T-cell (primary cell): ENCODE results near the gene CRTC3. TPM values are rescaled to one million over a fixed set of nuclear protein-coding genes. Genes with fewer than 3 reads are reported as not detected.
A peak's percentile ranks its signal among the peaks of the same experiment; 100 is the strongest.

ENCODE experiments used
- ATAC-seq, 4 experiments: fragments of 200-7000 bp in 3 of 4; fragments of 150-1000 bp in 1 of 4; cut with Tn5 transposase; replicated peaks in 1 of 4; 1 replicate in 3 of 4; 2 replicates in 1 of 4; pipeline ENCODE4 v1.10.0; 2021; ENCODE audit warnings: moderate library complexity in 3 of 4, mild to moderate bottlenecking in 2 of 4, moderate number of reproducible peaks in 1 of 4
- CTCF ChIA-PET, 2 donors: fragments of 300-600 bp; sonication (Branson Sonifier 250); formaldehyde crosslinking; loops; one replicate each; lab custom pipeline; 2022; ENCODE audit warnings: antibody characterized with exemption in 2 of 2; lab: Charles Lee
- POLR2A ChIA-PET, 2 donors: fragments of 300-600 bp; sonication (Branson Sonifier 250); formaldehyde crosslinking; loops; one replicate each; lab custom pipeline; 2022; ENCODE audit warnings: antibody characterized with exemption in 2 of 2; lab: Charles Lee
- DNase-seq, 35 experiments: peaks; one replicate each; pipeline versions ENCODE4 v3.0.0 to v3.0.0-alpha.2; 2013 to 2023
- H3K27ac ChIP-seq: one replicate; pipeline ENCODE4 v1.5.1; 2013; ENCODE audit warnings: low read length
- H3K27me3 ChIP-seq, 2 experiments: replicated peaks in 1 of 2; 1 replicate in 1 of 2; 2 replicates in 1 of 2; pipeline versions ENCODE4 v1.6.1 to v1.7.0; 2013; ENCODE audit warnings: low read length in 1 of 2, mixed read lengths in 1 of 2; ENCODE audit not compliant: control insufficient read depth in 2 of 2, insufficient read depth in 2 of 2; ENCODE audit errors: extremely low read depth in 1 of 2
- H3K36me3 ChIP-seq, 2 donors: 1 replicate in 1 of 2; 2 replicates in 1 of 2; pipeline versions ENCODE4 v1.6.1 to v1.7.0; 2013; ENCODE audit warnings: low read length in 1 of 2; ENCODE audit not compliant: control insufficient read depth in 2 of 2, insufficient read depth in 1 of 2; ENCODE audit errors: extremely low read depth in 1 of 2
- H3K4me1 ChIP-seq, 2 experiments: 1 replicate in 1 of 2; 2 replicates in 1 of 2; pipeline versions ENCODE4 v1.6.1 to v1.7.0; 2013; ENCODE audit warnings: low read length in 2 of 2, mixed read lengths in 1 of 2; ENCODE audit not compliant: insufficient read depth in 2 of 2, control insufficient read depth in 1 of 2; ENCODE audit errors: extremely low read depth in 1 of 2
- H3K4me3 ChIP-seq, 2 donors: 1 replicate in 1 of 2; 2 replicates in 1 of 2; pipeline versions ENCODE4 v1.5.1 to v1.7.0; 2013; ENCODE audit warnings: mild to moderate bottlenecking in 2 of 2, low read length in 1 of 2, moderate library complexity in 1 of 2; ENCODE audit not compliant: control insufficient read depth in 1 of 2; ENCODE audit errors: extremely low read depth in 1 of 2
- H3K9me3 ChIP-seq: 2 replicates; pipeline ENCODE4 v1.7.0; 2013
- H3K27ac Mint-ChIP-seq, 2 donors: one replicate each; pipeline ENCODE4 v1.8.0; 2020 to 2021; ENCODE audit warnings: mild to moderate bottlenecking in 2 of 2, mixed read lengths in 2 of 2
- H3K27me3 Mint-ChIP-seq, 2 donors: one replicate each; pipeline ENCODE4 v1.8.0; 2021 to 2022; ENCODE audit warnings: mixed read lengths in 2 of 2
- H3K36me3 Mint-ChIP-seq: one replicate; pipeline ENCODE4 v1.8.0; 2021; ENCODE audit warnings: mixed read lengths
- H3K4me1 Mint-ChIP-seq, 3 donors: one replicate each; pipeline ENCODE4 v1.8.0; 2020 to 2022; ENCODE audit warnings: mixed read lengths in 3 of 3, mild to moderate bottlenecking in 1 of 3
- H3K4me3 Mint-ChIP-seq, 3 donors: one replicate each; pipeline ENCODE4 v1.8.0; 2020 to 2022; ENCODE audit warnings: mild to moderate bottlenecking in 3 of 3, mixed read lengths in 3 of 3, moderate library complexity in 3 of 3
- H3K9me3 Mint-ChIP-seq, 3 donors: one replicate each; pipeline ENCODE4 v1.8.0; 2020 to 2022; ENCODE audit warnings: mixed read lengths in 3 of 3
- WGBS: methylation state at CpG from one replicate; pipeline ENCODE4 v1.1.5; 2013; ENCODE audit warnings: missing lambda C conversion rate; ENCODE audit not compliant: insufficient coverage; 5-methylcytosine and 5-hydroxymethylcytosine counted together
- total RNA-seq, 35 experiments: library from RNA in 6 of 35; stranded (reverse) in 6 of 35; fragments of 120-200 nt in 1 of 35; gene quantifications; one replicate each; pipeline versions ENCODE4 v1.2.1 to v1.2.4 and lab custom pipeline; 2013 to 2026

Gene CRTC3
- total RNA-seq, 5 donors from 2014 or later (not counting 1 experiment from before 2014, with no cell fraction given) = 88.3 to 119 (median 89.1) TPM

GRCh38 chr15:90560229-90560776, 30.6 kb downstream of the CRTC3 start:
- H3K36me3 ChIP-seq = peaks cover 2 to 5% of the 10 kb centered on the region in 2 donors
- Mint-ChIP-seq H3K27ac (peak overlapping the region; percentile 81 to 92), H3K9me3 (no peaks in the 10 kb centered on the region), H3K4me3 (no peak overlapping the region), H3K36me3 (peaks cover 28% of the 10 kb centered on the region), H3K27me3 (no peaks in the 10 kb centered on the region), H3K4me1 (peaks cover 84 to 88% (median 86%) of the 10 kb centered on the region in 3 donors)
- H3K9me3 ChIP-seq = no peaks in the 10 kb centered on the region
- CTCF ChIA-PET = interaction anchor here (0.6 to 2.1 kb wide), 3 partner anchors 21 to 111 kb away, joined by 3 to 15 read pairs (median 3); no protein-coding TSS in a partner anchor
- no peak overlapping the region for H3K4me3 ChIP-seq
- ATAC-seq = no peak
- no peaks in the 10 kb centered on the region for H3K27me3 ChIP-seq
- H3K4me1 ChIP-seq = peaks cover 62 to 65% of the 10 kb centered on the region in 2 experiments
- POLR2A ChIA-PET = interaction anchor here in 1 of 2 donors (0.6 to 1.4 kb wide), 3 partner anchors 10 to 21 kb away, joined by 3 to 6 read pairs (median 3); no protein-coding TSS in a partner anchor
- DNase-seq = no peak
- WGBS = 79% methylated on average over 4 of the region's 7 CpGs
- H3K27ac ChIP-seq = peak overlapping the region; percentile 81

GRCh38 chr15:90561344-90562244, 31.9 kb downstream of the CRTC3 start:
- Histone ChIP-seq H3K4me3 (no peak overlapping the region), H3K4me1 (peaks cover 71 to 73% of the 10 kb centered on the region in 2 experiments), H3K9me3 (no peaks in the 10 kb centered on the region), H3K27me3 (no peaks in the 10 kb centered on the region), H3K27ac (peak overlapping the region; percentile 81), H3K36me3 (peaks cover 2 to 5% of the 10 kb centered on the region in 2 donors)
- peaks cover 31% of the 10 kb centered on the region for H3K36me3 Mint-ChIP-seq
- peak overlapping the region; percentile 29 to 66 (median 49) for H3K4me3 Mint-ChIP-seq
- WGBS = no CpG with 5 or more reads among the region's 5 CpGs
- ChIA-PET POLR2A (interaction anchor here (0.6 to 1.7 kb wide), 10 partner anchors 14 to 778 kb away, joined by 3 to 6 read pairs (median 4); no protein-coding TSS in a partner anchor), CTCF (interaction anchor here in 1 of 2 donors (0.5 to 2.1 kb wide), 8 partner anchors 12 to 65 kb away, joined by 3 to 15 read pairs (median 4); no protein-coding TSS in a partner anchor)
- H3K4me1 Mint-ChIP-seq = peaks cover 91 to 93% (median 93%) of the 10 kb centered on the region in 3 donors
- H3K27me3 Mint-ChIP-seq = no peaks in the 10 kb centered on the region
- H3K27ac Mint-ChIP-seq = peak overlapping the region; percentile 81 to 92
- H3K9me3 Mint-ChIP-seq = no peaks in the 10 kb centered on the region
- ATAC-seq (peak; percentile 67 to 83 (median 78)), DNase-seq (peak in 26 of 35 experiments; percentile 22 to 78 (median 44))

- H3K4me1 Mint-ChIP-seq = peaks cover 87 to 93% (median 92%) of the 10 kb centered on the region in 3 donors
- H3K27ac ChIP-seq = peak overlapping the region; percentile 81
Measured at GRCh38 chr15:90562669-90563068, 32.9 kb downstream of the CRTC3 start.

GRCh38 chr15:90563463-90563862, 33.7 kb downstream of the CRTC3 start:
- Mint-ChIP-seq H3K9me3 (no peaks in the 10 kb centered on the region), H3K36me3 (peaks cover 22% of the 10 kb centered on the region), H3K27ac (peak overlapping the region; percentile 90 to 94), H3K4me3 (peak overlapping the region; percentile 56 to 66 (median 57)), H3K27me3 (no peaks in the 10 kb centered on the region), H3K4me1 (peaks cover 87 to 92% (median 92%) of the 10 kb centered on the region in 3 donors)
- ATAC-seq (no peak), DNase-seq (no peak)
- ChIA-PET POLR2A (interaction anchor here in 1 of 2 donors (0.6 to 1.1 kb wide), 3 partner anchors 10 to 33 kb away, joined by 3 to 5 read pairs (median 3); no protein-coding TSS in a partner anchor), CTCF (interaction anchor here in 1 of 2 donors (0.6 to 1.2 kb wide), 2 partner anchors 24 to 261 kb away, joined by 3 read pairs; no protein-coding TSS in a partner anchor)
- Histone ChIP-seq H3K27me3 (no peaks in the 10 kb centered on the region), H3K27ac (peak overlapping the region; percentile 81), H3K9me3 (no peaks in the 10 kb centered on the region), H3K36me3 (peaks cover 2 to 5% of the 10 kb centered on the region in 2 donors), H3K4me1 (peaks cover 67 to 77% of the 10 kb centered on the region in 2 experiments), H3K4me3 (no peak overlapping the region)
- WGBS = no CpG with 5 or more reads among the region's 3 CpGs

More at GRCh38 chr15:90562669-90563068, 32.9 kb downstream of the CRTC3 start:
- peaks cover 69 to 75% of the 10 kb centered on the region in 2 experiments for H3K4me1 ChIP-seq
- no peaks in the 10 kb centered on the region for H3K27me3 ChIP-seq
- CTCF ChIA-PET = interaction anchor here in 1 of 2 donors (0.9 to 2.1 kb wide), 4 partner anchors 14 to 57 kb away, joined by 3 to 15 read pairs (median 5); no protein-coding TSS in a partner anchor
- peak overlapping the region in 2 of 3 donors; percentile 49 to 66 for H3K4me3 Mint-ChIP-seq
- H3K36me3 Mint-ChIP-seq = peaks cover 27% of the 10 kb centered on the region
- peaks cover 2 to 5% of the 10 kb centered on the region in 2 donors for H3K36me3 ChIP-seq
- WGBS = 94% methylated on average over 3 of the region's 5 CpGs
- POLR2A ChIA-PET = interaction anchor here in 1 of 2 donors (0.6 kb wide), 1 partner anchor 15 kb away, joined by 3 read pairs; no protein-coding TSS in a partner anchor
- H3K9me3 ChIP-seq = no peaks in the 10 kb centered on the region
- no peak for DNase-seq
- no peaks in the 10 kb centered on the region for H3K9me3 Mint-ChIP-seq
- H3K27me3 Mint-ChIP-seq = no peaks in the 10 kb centered on the region
- H3K4me3 ChIP-seq = no peak overlapping the region
- ATAC-seq = no peak
- peak overlapping the region; percentile 81 to 92 for H3K27ac Mint-ChIP-seq

- no CpG with 5 or more reads among the region's 1 CpG for WGBS
- H3K9me3 ChIP-seq = no peaks in the 10 kb centered on the region
- Mint-ChIP-seq H3K9me3 (no peaks in the 10 kb centered on the region), H3K36me3 (peaks cover 19% of the 10 kb centered on the region), H3K27ac (peak overlapping the region; percentile 90 to 94), H3K27me3 (no peaks in the 10 kb centered on the region), H3K4me1 (peaks cover 87 to 94% (median 93%) of the 10 kb centered on the region in 3 donors), H3K4me3 (peak overlapping the region; percentile 56 to 66 (median 57))
- ATAC-seq (peak; percentile 46 to 59 (median 55)), DNase-seq (peak in 1 of 35 experiments; percentile 56)
- peaks cover 72 to 83% of the 10 kb centered on the region in 2 experiments for H3K4me1 ChIP-seq
- ChIA-PET CTCF (interaction anchor here in 1 of 2 donors (0.6 to 1.2 kb wide), 4 partner anchors 25 to 261 kb away, joined by 3 read pairs; no protein-coding TSS in a partner anchor), POLR2A (interaction anchor here in 1 of 2 donors (1.0 to 1.1 kb wide), 2 partner anchors 9 to 33 kb away, joined by 3 to 5 read pairs; no protein-coding TSS in a partner anchor)
- peaks cover 2 to 5% of the 10 kb centered on the region in 2 donors for H3K36me3 ChIP-seq
- H3K4me3 ChIP-seq = no peak overlapping the region
- H3K27me3 ChIP-seq = no peaks in the 10 kb centered on the region
- H3K27ac ChIP-seq = peak overlapping the region; percentile 81
Measured at GRCh38 chr15:90564051-90564450, 34.3 kb downstream of the CRTC3 start.
